ENCODE data around the gene DCXR.

DNA sequence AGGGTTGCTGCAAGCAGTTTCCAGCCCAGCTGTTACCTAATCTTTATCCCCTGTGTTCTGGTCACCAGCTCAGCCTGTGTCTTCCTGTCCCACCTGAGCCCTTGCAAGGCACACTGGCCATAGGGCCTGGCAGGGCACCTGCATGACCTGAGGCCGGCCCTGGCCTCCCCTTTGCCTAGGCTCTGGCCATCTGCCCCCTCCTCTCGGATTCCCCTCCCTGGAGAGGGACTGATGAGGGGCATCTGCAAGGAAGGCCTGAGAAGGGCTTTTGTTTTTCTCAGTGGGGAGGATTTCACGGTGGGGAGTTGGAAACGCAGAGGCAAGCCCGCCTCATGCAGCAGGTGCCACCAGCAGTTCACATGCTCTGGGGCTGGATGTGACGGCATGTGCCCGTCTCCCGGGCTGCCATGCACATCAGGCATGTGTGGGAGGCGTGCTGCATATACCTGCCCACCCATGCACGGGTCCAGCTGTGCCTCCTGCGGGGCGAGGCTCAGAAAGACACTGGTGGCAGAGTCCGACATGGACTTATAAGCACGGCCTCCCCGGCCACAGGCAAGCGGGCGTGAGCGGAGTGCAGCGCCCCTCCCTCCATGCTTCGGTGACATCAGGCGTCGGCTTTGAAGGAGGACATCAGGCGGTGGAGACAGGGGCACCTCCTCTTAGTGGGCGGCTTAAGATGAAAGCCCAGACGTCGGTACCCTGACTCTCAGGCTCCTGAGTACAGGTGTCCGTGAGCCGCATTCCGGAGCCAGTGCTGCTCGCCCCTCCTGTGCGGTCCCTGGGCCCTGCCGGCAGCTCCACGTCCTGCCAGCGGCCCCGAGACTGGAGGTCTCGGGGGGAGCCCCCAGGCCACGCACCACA, 43.5 kb downstream of the DCXR start:
- no peak for TF ChIP-seq CTCF (IDR thresholded peaks at IDR 0.05)
- TF ChIP-seq POLR2A (IDR thresholded peaks at IDR 0.05), result no peak
